GM21447 (cell line): ENCODE data around the gene CDC37.
"Not testable (repeated sequence)": the region's sequence is repeated elsewhere in the genome, so short reads cannot be mapped to it uniquely, and the experiment has no call there.

Source experiments
- ATAC-seq: cut with Tn5 transposase; IDR thresholded peaks from one replicate; pipeline ENCODE4 v1.9.1; 2021; ENCODE audit not compliant: unreplicated experiment

CDC37 gene

DNA sequence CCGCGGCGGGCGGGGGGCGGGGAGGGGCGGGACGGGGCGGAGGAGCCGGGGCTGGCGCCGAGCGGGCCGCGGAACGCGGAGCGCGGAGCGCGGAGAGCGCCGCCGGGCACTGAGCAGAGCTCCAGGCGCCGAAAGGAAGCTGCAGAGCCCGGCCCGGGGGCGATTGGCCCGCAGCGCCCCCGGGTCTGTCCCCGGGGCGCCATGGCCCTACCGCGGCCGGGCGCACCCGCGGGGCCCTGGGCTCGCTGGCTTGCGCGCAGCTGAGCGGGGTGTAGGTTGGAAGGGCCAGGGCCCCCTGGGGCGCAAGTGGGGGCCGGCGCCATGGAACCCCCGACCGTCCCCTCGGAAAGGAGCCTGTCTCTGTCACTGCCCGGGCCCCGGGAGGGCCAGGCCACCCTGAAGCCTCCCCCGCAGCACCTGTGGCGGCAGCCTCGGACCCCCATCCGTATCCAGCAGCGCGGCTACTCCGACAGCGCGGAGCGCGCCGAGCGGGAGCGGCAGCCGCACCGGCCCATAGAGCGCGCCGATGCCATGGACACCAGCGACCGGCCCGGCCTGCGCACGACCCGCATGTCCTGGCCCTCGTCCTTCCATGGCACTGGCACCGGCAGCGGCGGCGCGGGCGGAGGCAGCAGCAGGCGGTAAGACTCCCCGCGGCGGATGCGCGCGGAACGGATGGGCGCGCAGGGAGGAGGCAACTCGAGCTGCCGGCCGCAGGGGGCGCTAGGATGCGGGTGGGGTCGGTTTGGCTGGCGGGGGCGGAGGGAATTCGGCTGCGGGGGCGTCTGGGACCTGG lies 17.3 kb upstream of the CDC37 start, which contains the start of gene PDE4A:
Gene PDE4A (plus strand): TSS at position 95 of the 796 bp plus-strand sequence. CDS start 227 bp downstream, at position 322.
- no peak for ATAC-seq

DNA sequence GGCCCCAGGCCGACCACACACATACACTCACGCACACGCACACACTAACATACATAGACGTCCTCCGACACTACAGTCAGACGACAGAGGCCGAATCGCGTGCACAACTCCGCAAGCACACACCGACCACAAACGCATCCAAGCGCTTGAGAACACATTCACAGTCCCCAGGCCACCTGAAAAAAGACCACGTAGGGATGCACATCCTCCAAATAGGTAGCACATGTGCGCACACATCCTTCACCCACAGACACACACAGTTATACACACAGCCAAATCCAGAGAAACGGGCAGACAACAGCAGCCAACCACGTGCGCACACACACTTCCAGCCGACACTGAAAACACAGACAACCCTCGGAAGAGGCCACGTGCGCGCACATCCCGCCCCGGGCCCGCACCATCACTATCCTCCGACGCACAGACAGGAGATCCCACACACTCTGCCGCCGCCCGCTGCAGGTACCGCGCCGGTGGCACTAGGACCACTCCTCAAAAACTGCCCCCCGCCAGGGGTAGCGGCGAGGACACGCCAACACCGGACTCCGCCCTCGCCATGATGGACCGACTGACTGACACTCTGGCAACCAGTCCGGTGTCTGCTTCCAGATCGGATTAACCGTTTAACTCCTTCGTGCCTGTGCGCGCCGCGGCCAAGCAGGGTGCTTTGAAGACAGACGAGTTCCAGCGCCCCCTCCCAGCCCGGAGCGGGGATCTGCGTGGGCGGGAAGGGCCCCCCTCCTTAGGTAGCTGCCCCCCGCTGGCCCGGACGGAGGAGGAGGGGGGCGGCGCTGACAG lies 16.5 kb upstream of the CDC37 start:
- ATAC-seq = no peak

DNA sequence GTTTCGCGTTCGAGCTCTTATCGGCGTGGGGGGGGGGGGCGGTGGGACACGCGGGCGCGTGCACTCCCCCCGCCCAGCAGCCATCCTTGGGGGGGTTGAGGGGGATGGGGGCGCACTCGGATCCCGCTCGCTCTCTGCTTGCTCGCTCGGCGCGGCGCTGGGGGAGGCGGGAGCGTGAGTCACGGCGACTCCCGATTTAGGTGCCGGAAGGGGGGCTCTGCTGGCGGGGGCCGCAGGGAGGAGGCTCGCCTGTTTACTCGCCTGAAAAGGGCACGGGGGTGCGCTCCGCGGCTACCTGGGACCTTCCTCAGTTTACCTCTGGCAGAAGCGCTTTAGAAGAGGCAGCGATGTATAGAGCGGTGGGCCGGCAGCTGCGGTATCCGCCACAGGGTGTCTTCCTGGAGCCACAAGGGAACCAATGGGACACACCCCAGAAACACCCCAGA lies 15.9 kb upstream of the CDC37 start:
- no peak for ATAC-seq

DNA sequence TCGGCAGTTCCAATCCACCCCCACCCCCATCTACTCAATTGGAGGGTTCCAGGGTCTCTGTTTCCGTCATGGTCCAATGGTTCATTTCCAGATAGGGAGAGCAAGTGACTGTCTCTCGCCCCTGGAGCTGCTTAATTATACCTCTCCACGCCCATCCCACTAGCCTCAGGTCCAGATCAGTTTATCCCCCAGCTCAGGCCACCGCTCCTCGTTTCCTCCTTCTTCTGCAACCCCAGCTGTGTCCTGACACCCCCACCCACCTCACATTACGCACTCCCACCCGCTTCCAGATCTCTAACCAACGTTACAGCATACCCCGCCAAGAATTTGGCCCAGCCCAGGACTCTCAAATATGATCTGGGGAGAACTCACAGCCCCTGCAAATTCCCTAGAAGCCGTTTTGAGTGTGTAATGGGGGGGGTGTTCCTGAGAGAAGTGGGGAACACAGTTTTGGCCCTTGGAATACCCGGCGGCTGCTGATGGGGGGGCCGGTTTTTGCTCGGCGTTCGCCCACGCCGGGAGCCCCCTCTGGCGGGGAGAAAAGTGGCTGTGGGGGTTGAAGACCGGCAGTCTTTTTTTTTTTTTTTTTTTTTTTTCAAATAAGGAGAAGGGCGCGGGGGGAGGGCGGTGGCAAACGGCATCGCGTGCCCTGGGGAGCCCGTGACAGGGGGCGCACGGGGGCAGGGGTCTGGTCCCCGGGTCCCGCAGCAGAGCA lies 15.3 kb upstream of the CDC37 start:
- ATAC-seq = no peak

DNA sequence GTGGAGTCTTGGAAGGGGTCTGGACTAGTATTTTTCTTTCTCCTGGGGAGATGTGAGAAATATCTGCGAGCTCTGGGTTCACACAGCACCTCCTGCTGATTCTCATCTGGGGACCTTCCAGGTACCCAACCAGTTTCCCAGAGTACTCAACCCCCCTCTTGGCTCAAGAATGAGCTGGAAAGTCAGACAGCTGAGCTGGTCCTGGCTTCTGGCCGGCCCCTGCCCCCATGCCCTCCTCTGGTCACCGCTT lies 14.8 kb upstream of the CDC37 start:
- ATAC-seq = no peak

DNA sequence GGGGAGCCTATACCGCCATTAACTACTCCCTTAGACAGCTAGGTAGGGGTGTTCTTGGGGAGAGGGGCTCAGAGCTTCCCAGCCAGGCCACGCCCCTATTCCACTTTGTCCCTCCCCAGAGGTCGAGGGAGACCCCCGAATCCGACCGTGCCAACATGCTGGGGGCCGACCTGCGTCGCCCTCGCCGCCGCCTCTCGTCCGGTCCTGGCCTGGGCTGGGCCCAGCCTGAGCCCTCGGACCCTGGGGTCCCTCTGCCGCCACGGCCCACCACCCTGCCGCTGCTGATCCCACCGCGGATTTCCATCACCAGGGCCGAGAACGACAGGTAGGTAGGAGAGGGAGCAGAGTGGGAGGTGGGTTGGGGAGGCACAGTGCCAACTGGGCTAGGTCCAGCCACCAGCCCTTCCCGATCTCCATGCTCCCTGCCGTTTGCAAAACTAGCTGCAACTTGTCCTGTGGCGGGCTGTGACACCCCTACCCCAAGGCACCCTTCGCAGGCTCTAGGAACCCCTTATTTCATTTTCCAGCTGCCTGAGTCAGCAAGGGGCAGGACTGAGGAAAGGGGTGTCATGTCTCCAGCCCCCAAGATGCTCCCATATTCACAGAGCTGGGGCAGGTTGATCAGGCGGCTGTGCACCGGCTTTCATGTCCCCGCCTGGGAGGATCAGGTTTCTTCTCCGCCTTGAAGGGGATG lies 14.3 kb upstream of the CDC37 start:
- no peak for ATAC-seq

DNA sequence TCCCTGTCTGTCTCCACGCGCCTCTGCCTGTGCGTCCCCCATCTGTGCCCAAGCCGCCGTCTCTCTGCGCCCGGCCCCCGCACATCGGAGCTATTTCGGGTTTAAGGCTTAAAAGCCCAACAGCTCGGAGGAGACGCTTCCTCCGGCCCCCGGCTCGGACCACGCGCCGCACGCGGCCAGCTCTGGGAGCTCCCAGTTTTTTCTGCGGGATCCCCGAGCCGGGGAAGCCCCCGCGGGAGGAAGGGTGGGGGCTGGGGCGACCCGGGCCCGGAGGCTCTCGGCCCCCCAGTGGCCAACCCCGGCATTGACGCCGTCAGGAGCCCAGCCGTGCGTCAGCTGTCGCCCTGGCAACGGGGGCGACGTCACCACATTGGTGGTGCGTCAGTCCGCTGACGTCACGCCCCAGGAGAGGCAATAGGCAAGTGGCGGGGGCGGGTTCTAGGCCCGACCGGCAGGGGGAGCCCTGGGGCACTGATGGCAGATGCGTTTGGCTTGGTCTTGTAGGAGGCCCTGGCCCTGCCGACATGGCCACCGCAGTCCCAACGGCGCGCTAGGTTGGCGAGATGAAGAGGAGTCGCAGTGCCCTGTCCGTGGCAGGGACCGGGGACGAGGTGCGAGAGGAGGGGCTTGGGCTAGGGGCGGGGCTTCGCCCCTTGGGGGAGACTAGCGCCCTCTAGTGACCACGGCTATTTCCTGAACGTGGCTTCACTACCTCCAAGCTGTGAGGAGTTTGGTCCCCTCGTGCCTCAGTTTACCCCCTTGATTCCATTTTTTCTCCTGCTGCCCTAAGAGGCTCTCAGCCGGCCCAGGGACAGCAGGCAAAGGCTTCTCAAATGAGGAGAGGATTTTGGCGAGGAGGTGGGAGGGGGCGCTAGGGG lies 13.3 kb upstream of the CDC37 start:
- ATAC-seq = peak; percentile 29

DNA sequence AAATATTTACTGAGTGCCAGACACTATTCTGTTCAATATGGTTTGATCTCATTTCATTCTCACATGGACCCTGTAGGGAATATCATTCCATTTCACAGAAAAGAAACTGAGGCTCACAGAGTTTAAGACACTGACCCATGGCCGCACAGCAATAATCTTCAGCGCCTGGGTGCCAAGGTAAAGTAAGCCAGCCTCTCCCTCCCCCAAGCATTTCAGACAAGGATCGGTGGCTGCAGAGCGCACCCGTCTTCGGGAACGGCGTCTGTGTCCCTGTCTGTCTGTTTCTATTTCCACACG lies 12.7 kb upstream of the CDC37 start:
- ATAC-seq = no peak

DNA sequence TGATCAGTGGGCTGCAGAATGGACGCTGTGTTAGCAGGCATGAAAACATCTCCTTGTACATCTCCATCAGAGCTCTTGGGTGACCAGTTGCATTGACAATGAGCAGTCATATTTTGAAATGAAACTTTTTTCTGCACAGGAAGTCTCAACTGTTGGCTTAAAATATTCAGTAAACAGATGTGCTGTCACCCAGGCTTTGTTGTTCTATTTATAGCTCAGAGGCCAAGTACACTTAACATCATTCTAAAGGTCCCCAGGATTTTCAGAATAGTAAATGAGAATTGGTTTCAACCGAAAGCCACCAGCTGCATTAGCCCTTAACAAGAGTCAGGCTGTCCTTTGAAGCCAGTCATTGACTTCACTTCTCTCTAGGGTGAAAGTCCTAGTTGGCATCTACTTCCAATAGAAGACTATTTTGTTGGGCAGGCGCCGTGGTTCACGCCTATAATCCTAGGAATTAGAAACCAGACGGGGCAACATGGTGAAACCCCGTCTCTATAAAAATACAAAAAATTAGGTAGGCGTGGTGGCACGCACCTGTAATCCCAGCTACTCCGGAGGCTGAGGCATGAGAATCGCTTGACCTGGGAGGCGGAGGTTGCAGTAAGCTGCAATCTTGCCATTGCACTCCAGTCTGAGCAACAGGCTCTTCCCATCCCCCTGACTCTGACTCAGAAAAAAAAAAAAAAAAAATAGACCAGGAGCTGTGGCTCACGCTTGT lies 9.1 kb upstream of the CDC37 start:
- ATAC-seq = peak; percentile 51

DNA sequence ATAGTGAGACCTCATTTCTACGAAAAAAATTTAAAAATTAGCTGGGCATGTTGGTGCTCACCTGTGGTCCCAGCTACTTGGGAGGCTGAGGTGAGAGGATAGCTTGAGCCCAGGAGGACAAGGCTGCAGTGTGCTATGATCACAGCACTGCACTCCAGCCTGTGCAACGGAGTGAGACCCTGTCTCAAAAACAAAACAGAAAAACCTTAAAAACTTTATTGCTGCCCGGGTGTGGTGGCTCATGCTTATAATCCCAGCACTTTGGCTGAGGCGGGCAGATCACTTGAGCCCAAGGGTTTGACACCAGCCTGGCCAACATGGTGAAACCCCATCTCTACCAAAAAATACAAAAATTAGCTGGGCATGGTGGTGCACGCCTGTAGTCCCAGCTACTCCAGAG lies 7.9 kb upstream of the CDC37 start:
- ATAC-seq = not testable (repeated sequence)

DNA sequence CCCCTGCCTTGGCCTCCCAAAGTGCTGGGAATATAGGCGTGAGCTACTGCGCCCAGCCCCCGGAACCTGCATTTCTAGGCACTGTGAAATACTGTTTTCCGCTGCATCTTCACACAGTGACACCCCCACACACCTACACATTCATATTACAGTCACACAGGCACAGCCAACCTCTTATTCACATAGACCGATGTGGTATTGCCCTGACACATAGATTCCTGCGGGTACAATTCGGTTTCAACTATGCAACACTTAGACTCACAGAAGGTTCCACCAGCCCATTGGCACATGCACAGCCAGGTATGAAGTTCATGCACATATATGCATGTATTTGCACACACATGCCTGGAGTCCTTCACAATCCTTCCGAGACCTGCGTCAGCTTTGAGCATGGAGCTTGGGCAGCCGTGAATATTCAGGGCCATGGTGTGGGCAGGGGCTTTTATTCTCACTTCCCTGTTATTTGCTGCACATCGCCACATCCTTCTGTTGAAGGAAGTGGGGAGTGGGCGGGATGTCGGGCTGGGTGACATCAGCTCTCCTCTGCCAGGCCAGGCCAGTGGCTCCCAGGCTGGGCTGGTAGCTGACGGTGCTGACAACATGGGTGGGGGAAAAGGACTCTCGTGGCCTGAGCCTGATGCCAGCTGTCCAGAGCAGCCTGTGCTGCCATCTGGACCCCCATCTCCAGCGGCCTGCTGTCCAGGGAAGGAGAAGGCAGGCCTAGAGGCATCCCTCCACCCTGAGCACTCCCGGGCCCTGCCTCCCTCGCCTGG lies 5.4 kb upstream of the CDC37 start:
- no peak for ATAC-seq

DNA sequence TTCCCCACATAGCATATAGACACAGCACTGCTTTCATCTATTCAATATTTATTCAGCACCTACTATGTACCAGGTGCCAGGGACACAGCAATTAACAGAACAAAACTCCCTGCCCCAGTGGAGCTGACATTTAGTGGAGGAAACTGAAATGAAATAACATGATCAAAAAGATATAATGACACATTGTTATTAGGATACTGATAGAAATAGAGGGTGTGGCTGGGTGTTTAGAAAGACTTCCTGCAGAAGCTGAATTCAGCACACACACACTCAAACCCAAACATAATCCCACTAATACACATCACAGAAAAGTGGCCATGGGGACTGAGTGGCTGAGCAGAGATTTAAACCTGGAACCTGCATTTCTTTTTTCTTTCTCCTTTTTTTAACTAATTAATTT lies 3.8 kb upstream of the CDC37 start:
- no peak for ATAC-seq

DNA sequence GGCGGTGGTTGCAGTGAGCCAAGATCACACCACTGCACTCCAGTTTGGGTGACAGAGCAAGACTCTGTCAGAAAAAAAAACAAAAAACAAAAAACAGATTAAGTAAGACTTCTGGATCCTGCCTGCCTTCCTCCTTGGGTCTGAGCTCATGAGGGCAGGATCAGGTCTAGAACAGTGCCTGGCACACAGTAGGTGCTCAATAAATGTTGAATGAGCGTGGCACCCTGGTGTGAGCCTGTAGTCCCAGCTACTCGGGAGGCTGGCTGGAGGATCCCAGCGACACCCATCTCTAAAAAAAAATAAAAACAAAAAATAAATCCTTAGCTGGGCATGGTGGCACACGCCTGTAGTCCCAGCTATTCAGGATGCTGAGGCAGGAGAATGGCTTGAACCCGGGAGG lies 2.8 kb upstream of the CDC37 start:
- no peak for ATAC-seq

DNA sequence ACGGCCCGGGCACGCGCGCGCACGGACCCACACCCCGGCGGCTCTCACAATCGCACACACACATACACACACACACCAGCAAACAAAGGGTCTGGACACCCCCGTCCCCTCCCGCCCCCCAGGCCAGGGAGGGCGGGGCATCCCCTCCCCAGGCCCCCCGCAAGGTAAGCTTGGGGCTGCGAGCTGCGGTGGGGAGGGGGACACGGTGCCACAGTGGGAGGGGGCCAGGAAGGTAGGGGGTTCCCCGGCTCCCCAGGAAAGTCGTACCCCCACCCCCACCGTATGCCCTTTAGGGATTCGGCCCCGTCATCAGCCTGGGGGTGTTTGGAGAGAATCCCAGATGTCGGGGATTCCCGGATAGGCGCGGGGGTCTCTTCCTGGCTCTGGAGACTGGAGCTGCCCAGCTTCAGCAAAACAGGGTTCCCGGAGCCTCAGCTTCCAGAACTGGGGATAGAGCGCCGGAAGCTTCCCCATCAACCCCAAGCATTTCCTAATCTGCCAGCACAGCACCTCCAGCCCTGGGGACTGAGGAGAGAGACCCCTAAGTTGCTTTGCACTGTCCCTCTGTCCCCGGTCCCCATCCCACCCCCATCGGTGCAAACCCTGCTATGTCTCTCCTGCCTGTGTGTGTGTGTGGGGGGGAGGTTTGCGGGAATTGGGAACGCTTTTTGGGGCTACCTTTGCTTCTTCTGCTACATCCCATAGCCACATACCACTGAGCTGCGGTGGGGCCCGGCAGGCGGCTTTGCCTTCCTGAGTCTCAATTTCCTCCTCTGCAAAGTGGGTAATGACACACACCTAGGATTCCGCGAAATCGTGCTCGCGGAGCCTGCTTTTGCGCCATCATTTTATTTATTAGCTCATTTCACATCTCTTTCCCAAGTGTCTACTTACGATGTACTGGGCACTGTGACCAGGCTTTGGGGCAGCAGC lies 1.8 kb upstream of the CDC37 start:
- no peak for ATAC-seq

DNA sequence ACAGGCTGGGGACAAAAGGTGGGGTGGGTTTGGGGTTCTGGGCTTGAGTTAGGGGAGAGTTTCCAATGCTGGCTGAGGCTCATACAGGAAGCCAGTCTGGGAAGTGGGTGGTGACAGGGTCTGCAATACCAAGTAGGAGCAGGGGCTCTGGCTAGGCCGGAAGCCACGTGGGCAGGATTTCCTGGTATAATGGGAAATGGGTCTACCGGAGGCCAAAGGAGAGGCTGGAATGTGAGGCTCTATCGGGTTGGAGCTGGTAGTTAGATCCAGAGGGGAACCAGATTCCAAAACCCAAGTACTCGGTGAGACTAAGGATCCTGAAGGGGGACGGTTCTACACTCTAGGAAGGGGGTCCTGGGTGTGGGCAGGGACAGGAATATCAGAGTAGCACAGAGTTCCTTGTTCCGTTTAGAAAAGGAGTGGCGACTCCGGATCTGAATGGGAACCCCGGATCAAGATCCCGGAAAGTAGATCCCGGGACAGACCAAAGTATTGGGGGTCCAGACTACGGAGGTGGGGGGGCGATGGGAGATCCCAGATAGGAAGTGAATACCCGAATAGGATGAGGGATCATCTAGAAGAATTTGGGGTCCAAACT lies 802 bp downstream of the CDC37 start:
- no peak for ATAC-seq

DNA sequence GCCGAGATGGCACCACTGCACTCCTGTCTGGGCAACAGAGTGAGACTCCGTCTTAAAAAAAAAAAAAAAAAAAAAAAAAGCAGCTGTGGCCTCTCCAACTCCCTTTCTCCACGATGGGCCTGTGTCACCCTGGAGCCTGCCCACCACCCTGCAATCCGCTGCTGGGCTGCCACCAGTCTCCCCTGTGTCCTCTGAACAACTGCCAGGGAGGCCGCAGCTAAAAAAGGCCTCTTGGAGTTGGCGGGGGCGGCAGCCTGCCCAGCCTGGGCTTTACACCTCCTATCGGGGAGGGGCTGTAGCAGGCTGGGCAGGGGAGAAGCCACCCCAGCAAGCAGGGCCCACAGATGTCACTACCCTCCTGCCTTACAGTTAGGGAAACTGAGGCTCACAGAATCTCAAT lies 3.5 kb downstream of the CDC37 start:
- ATAC-seq = no peak

DNA sequence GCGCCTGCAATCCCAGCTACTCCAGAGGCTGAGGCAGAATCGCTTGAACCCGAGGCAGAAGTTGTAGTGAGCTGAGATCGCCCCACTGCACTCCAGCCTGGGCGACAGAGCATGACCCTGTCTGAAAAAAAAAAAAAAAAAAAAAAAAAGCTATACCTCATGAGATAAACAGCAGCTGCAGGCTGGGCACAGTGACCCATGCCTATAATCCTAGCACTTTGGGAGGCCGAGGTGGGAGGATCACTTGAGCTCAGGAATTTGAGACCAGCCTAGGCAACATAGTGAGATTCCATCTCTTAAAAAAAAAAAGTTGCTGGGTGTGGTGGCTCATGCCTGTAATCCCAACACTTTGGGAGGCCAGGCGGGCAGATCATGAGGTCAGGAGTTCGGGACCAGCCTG lies 4.0 kb downstream of the CDC37 start:
- ATAC-seq = not testable (repeated sequence)

DNA sequence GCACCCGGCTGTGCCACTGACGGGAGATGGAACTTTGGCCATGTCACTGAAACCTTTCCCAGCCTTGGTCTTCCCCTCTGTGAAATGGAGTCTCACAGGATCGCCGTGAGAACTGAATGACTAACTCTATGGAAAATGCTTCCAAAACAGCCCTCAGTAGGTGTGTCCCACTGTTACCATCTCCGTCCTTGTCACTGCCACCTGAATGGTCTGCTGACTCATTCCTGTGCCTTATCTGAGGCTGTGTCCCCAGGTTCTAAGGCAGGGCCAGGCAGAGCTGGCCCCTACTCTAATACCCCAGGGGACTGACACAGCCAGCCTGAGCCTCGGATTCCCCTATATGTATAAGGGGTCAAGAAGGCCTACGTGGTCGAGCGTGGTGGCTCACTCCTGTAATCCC lies 4.5 kb downstream of the CDC37 start:
- no peak for ATAC-seq
